Muscle layer of duodenum (tissue), 2 donors: ENCODE data around the gene B3GALT4.

Experiments used
- H3K27ac ChIP-seq: one replicate; pipeline ENCODE4 v1.7.0; 2013; ENCODE audit warnings: mild to moderate bottlenecking, low read length
- H3K27me3 ChIP-seq: one replicate; pipeline ENCODE4 v1.7.0; 2013; ENCODE audit warnings: low read depth, mild to moderate bottlenecking, control low read depth, low read length
- H3K36me3 ChIP-seq, 2 donors: one replicate each; pipeline ENCODE4 v1.7.0; 2013; ENCODE audit warnings: low read length in 2 of 2, control low read depth in 1 of 2, mild to moderate bottlenecking in 1 of 2; ENCODE audit not compliant: insufficient read depth in 2 of 2, control insufficient read depth in 1 of 2
- H3K4me1 ChIP-seq, 2 donors: one replicate each; pipeline ENCODE4 v1.7.0; 2013; ENCODE audit warnings: low read length in 2 of 2, mild to moderate bottlenecking in 2 of 2, control low read depth in 1 of 2, moderate library complexity in 1 of 2; ENCODE audit not compliant: insufficient read depth in 2 of 2, control insufficient read depth in 1 of 2
- H3K4me3 ChIP-seq, 2 donors: one replicate each; pipeline ENCODE4 v1.7.0; 2013; ENCODE audit warnings: low read length in 2 of 2, low read depth in 1 of 2, mild to moderate bottlenecking in 1 of 2
- H3K9me3 ChIP-seq, 2 donors: one replicate each; pipeline ENCODE4 v1.7.0; 2013; ENCODE audit warnings: low read length in 2 of 2, control low read depth in 1 of 2, mild to moderate bottlenecking in 1 of 2; ENCODE audit not compliant: control insufficient read depth in 1 of 2
- donor health status: healthy.

Gene B3GALT4, protein sequence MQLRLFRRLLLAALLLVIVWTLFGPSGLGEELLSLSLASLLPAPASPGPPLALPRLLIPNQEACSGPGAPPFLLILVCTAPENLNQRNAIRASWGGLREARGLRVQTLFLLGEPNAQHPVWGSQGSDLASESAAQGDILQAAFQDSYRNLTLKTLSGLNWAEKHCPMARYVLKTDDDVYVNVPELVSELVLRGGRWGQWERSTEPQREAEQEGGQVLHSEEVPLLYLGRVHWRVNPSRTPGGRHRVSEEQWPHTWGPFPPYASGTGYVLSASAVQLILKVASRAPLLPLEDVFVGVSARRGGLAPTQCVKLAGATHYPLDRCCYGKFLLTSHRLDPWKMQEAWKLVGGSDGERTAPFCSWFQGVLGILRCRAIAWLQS

DNA sequence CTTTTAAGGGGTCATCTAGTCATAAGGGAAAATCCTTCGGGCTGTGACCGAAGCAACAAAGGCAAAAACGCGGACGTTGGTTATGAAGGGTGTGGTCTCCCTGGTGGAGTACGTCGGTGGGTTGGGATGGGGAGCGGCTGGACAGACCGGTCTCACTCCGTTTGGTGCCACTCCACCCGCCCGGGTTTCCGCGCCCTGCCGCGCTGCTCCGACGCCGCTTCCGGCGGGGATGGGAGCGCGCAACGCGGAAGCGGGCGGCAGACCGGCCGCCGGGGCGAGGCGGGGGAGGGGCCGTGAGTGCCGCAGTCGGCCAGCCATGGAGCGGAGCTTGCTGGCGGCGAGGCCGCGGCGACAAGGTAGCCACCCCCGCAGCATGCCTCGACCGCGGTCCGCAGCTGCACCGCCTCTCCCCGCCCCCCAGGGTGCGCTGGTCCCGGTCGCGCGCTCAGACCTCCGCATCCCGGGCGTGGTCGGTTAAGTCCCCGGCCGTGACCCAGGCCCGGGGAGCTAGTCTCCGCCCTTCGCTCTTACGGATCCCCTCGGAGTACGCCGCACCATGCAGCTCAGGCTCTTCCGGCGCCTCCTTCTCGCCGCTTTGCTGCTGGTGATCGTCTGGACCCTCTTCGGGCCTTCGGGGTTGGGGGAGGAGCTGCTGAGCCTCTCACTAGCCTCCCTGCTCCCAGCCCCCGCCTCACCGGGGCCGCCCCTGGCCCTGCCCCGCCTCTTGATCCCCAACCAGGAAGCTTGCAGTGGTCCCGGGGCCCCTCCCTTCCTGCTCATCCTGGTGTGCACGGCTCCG is at the start of gene B3GALT4:
Gene B3GALT4 (plus strand): TSS at position 260 of the 799 bp plus-strand sequence. CDS start 297 bp downstream, at position 557.
- H3K4me1 ChIP-seq = peaks cover 16 to 71% of the 10 kb centered on the region in 2 donors
- H3K36me3 ChIP-seq = peaks cover 37 to 54% of the 10 kb centered on the region in 2 donors
- H3K9me3 ChIP-seq = no peaks in the 10 kb centered on the region
- H3K4me3 ChIP-seq = peak within 1 kb of the TSS; percentile 68 to 85
- H3K27ac ChIP-seq = peak within 1 kb of the TSS; percentile 83
- H3K27me3 ChIP-seq = no peaks in the 10 kb centered on the region

DNA sequence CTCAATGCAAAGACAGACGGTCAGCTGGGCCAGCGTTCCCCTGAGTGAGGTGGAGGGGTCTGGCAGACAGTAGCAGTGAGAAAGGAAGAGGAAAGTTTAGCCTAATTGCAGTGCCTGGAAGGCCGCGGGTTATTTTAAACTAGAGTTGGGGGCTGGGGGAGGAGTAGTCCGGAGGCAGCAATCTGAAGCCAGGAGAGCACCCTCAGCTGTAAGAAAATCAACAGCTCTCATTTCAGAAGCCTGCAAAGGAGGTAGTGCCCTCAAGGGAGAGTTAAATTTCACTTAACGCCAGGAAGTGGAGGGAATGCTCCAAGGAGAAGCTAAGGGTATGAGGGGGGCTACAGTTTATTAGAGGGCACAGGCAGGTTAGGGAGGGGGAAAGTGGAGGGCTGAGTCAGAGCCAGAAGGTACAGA is 41.7 kb upstream of the B3GALT4 start:
- H3K36me3 ChIP-seq = no peaks in the 10 kb centered on the region
- no peak overlapping the region for H3K27ac ChIP-seq
- H3K4me1 ChIP-seq = no peaks in the 10 kb centered on the region
- H3K27me3 ChIP-seq = peaks cover 4% of the 10 kb centered on the region
- no peak overlapping the region for H3K4me3 ChIP-seq
- no peaks in the 10 kb centered on the region for H3K9me3 ChIP-seq

DNA sequence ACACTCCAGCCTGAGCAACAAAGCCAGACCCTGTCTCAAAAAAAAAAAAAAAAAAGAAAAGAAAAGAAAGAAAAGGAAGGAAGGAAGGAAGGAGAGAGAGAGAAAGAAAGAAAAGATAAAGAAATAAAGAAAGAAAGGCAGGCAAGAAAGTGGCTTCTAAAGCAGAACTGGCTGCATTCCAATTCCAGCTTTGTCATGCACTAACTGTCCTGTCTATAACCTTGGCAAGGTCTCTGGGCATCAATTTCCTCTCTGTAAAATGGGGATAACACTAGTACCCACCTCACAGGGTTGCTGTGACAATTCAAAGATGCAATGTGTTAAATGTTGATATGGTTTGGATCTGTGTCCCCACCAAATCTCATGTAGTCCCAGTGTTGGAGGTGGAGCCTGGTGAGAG is 40.6 kb upstream of the B3GALT4 start:
- H3K27me3 ChIP-seq = peaks cover 7% of the 10 kb centered on the region
- no peaks in the 10 kb centered on the region for H3K36me3 ChIP-seq
- H3K4me3 ChIP-seq = no peak overlapping the region
- no peak overlapping the region for H3K27ac ChIP-seq
- H3K4me1 ChIP-seq = no peaks in the 10 kb centered on the region
- no peaks in the 10 kb centered on the region for H3K9me3 ChIP-seq

DNA sequence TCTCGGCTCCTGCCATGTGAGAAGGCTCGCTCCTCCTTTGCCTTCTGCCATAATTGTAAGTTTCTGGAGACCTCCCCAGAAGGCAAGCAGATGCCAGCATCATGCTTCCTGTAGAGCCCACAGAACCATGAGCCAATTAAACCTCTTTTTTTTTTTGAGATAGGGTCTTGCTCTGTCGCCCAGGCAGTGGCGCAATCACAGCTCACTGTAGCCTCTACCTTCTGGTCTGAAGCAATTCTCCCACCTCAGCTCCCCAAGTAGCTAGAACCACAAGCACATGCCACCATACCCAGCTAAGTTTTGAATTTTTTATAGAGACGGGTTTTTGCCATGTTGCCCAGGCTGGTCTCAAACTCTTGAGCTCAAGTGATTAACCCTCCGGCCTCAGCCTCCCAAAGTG is 40.1 kb upstream of the B3GALT4 start:
- H3K27me3 ChIP-seq = peaks cover 7% of the 10 kb centered on the region
- no peaks in the 10 kb centered on the region for H3K4me1 ChIP-seq
- no peaks in the 10 kb centered on the region for H3K9me3 ChIP-seq
- H3K27ac ChIP-seq = no peak overlapping the region
- no peak overlapping the region for H3K4me3 ChIP-seq
- H3K36me3 ChIP-seq = no peaks in the 10 kb centered on the region

DNA sequence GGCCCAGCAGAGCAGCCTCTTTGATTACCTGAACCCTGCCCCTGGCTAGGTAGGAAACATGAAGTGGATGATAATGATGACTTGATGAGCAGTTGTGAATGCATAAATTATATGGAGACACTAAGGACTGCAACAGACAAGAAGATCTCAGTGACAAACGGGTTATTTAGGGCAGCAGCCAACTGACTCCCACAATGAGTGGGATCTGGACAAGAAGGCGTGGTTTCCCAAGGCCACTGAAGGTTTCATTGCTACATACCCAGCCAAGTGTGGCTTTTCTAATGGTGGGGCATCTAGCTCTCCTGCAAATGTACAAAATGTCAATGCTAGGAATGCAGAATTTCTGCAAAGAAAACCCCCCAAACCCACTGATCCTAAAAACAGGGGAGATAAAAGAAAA is 39.2 kb upstream of the B3GALT4 start:
- Histone ChIP-seq H3K36me3 (no peaks in the 10 kb centered on the region), H3K27me3 (peaks cover 7% of the 10 kb centered on the region), H3K4me1 (no peaks in the 10 kb centered on the region), H3K27ac (no peak overlapping the region), H3K4me3 (no peak overlapping the region), H3K9me3 (no peaks in the 10 kb centered on the region)

DNA sequence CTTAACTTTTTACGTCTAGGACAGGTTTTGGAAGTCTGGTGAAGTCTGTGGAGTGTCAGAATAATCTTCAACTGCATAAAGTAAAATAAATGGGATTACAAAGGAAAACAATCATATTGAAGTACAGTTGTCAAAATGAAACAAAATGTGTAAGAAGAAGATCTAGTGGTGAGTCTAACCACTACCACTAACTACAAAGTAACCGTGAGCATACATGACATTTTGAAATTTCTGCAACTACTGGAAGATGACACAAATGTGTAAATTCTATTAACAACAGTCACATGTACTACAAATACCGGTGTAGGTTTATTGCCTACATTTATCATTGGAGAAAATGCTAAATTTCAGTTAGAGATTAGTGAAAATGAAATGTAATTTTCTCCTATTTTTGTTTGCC is 35.0 kb upstream of the B3GALT4 start:
- Histone ChIP-seq H3K4me3 (no peak overlapping the region), H3K36me3 (no peaks in the 10 kb centered on the region), H3K4me1 (no peaks in the 10 kb centered on the region), H3K27ac (no peak overlapping the region), H3K27me3 (peaks cover 3% of the 10 kb centered on the region), H3K9me3 (no peaks in the 10 kb centered on the region)

DNA sequence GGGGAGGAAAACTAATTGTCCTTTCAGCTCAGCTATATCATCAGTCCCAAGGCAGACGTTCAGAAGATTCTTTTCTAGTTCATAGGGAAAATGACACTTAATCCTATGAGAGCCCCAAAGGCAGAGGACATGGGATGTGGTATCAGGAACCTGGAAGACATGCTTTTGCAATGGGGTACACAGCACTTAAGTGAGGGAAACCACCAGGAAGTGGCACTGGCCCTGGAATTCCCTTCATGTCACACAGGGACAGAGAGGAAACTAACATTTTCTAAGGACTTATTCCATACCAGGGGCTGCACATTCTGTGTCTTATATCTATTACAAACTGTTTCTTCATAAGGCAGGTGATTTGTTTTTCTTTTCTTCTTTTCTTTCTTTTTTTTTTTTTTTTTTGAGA is 33.4 kb upstream of the B3GALT4 start:
- Histone ChIP-seq H3K36me3 (no peaks in the 10 kb centered on the region), H3K9me3 (no peaks in the 10 kb centered on the region), H3K27ac (no peak overlapping the region), H3K27me3 (peaks cover 3% of the 10 kb centered on the region), H3K4me1 (peaks cover under 1 to 7% of the 10 kb centered on the region in 2 donors), H3K4me3 (no peak overlapping the region)

DNA sequence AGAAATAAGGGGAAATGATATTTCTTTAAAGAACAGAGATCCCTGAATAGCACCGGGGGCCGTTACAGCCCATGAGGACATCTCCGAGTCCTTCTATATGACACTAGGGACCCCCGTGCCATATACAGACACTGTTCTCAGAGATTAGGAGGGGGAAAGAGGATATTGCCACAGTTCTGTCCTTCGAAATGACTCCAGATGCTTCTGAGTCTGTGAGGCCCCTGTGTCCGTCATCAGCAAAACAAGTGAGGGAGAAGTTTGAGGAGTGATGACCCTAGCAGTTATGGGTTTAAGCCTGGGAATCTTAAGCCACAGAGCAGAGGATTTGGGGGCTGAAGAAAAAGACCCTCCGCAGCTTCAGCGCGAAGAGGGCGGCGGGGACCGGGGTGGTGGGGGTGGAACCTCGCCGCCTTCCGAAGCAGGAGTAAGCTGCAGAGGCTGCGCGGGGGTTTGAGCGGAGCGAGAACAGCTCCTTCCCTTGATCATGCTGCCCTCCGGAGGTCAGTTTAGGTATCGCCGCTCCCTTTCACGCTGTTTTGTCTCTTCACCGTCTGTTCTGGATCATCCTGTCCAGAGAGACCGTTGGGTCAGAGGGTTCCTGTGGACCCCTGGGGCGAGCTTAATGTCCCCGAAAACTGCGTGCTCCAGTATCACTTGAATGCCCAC is 28.8 kb upstream of the B3GALT4 start:
- no peaks in the 10 kb centered on the region for H3K9me3 ChIP-seq
- peak overlapping the region; percentile 64 to 82 for H3K4me3 ChIP-seq
- H3K4me1 ChIP-seq = peaks cover 10 to 25% of the 10 kb centered on the region in 2 donors
- peaks cover 8 to 12% of the 10 kb centered on the region in 2 donors for H3K36me3 ChIP-seq
- H3K27ac ChIP-seq = peak overlapping the region; percentile 93
- H3K27me3 ChIP-seq = no peaks in the 10 kb centered on the region

DNA sequence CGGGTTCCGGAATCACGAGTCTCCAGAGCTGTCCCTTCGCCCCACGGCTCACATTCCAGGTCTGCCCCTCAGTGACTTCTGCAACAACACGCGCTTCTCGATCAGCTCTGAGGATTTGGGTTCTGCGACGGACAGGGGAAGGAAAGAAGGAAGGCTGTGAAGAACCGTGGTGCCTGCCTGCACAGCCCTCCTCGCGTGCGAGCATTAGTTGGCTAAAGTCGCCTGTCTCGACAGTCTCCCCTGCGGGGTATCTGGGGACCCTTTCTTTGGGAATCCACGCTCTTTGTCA is 28.3 kb upstream of the B3GALT4 start:
- Histone ChIP-seq H3K4me1 (peaks cover 10 to 25% of the 10 kb centered on the region in 2 donors), H3K9me3 (no peaks in the 10 kb centered on the region), H3K36me3 (peaks cover 8 to 12% of the 10 kb centered on the region in 2 donors), H3K27ac (peak overlapping the region; percentile 93), H3K4me3 (peak overlapping the region; percentile 64 to 82), H3K27me3 (no peaks in the 10 kb centered on the region)

DNA sequence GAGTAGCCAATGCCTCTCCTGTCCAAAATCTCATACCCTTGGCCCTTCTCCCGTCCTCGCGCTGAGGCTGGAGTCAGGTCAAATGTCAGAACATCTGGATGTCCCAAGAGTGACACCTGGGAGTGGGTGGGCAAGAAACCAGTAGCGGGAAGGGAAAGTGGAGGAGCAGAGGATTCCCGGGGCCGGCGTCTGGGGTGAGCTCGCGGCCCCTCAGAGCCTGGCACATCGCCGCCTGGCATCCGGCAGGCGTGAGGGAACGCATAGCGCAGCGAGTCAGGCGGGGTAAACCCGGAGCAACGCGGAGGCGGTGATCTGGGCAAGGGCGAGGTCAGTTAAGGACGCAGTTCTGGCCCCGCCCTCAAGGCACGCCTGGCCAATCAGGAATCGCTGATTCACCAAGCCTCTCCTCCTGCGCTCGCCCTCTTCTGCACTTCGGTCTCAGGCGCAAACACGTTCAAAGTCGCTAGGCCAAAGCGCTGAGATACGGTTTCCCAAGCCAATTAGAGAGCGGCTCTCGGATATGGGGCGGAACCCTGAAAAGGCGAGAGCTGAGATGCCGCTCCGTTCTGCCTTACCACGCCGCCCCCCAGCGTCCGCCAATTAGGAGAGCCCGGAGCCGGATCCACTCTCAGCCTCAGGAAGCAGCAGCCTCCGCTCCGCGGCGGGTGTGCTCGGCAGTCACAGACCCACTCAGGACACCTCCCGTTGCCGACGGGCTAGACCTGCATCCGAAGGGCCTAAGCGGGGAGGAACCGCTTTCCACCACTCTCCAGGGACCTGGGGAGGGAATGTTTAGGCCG is 27.8 kb upstream of the B3GALT4 start:
- H3K9me3 ChIP-seq = no peaks in the 10 kb centered on the region
- H3K27ac ChIP-seq = peak overlapping the region; percentile 97
- no peaks in the 10 kb centered on the region for H3K27me3 ChIP-seq
- peaks cover 10 to 25% of the 10 kb centered on the region in 2 donors for H3K4me1 ChIP-seq
- H3K36me3 ChIP-seq = peaks cover 8 to 12% of the 10 kb centered on the region in 2 donors
- H3K4me3 ChIP-seq = peak overlapping the region; percentile 64 to 90
